Loucy (cell line): Measurements from ENCODE around the gene ZNF280C.

ENCODE experiments used
- H2AFZ ChIP-seq: fragments of 200-600 bp; sonication (generic); 2 replicates; pipeline ENCODE4 v1.6.0; 2016; ENCODE audit warnings: antibody characterized with exemption, mild to moderate bottlenecking, low read length, moderate library complexity
- H3F3A ChIP-seq: fragments of 200-600 bp; 2 replicates; pipeline ENCODE4 v1.6.0; 2016; ENCODE audit warnings: antibody characterized with exemption, low read depth, mild to moderate bottlenecking
- H3K27me3 ChIP-seq: fragments of 200-600 bp; sonication (generic); 2 replicates; pipeline ENCODE4 v1.6.1; 2014; ENCODE audit warnings: low read length, mild to moderate bottlenecking; ENCODE audit not compliant: insufficient read depth, poor library complexity, severe bottlenecking
- H3K36me3 ChIP-seq: fragments of 200-600 bp; sonication (generic); 2 replicates; pipeline ENCODE4 v1.6.1; 2016; ENCODE audit warnings: low read length; ENCODE audit not compliant: insufficient read depth
- H3K4me1 ChIP-seq: fragments of 200-600 bp; sonication (generic); 2 replicates; pipeline ENCODE4 v1.5.1; 2014; ENCODE audit warnings: low read length, mild to moderate bottlenecking; ENCODE audit not compliant: insufficient read depth, poor library complexity, severe bottlenecking
- H3K4me2 ChIP-seq: fragments of 200-600 bp; sonication (generic); 2 replicates; pipeline ENCODE4 v1.6.0; 2014; ENCODE audit warnings: antibody characterized with exemption, low read length, low read depth, mild to moderate bottlenecking; ENCODE audit not compliant: poor library complexity, severe bottlenecking
- H3K4me3 ChIP-seq: fragments of 200-600 bp; sonication (generic); 2 replicates; pipeline ENCODE4 v1.5.1; 2014; ENCODE audit warnings: low read length, mild to moderate bottlenecking, mixed read lengths; ENCODE audit not compliant: poor library complexity, severe bottlenecking
- H3K79me2 ChIP-seq: fragments of 200-600 bp; sonication (generic); 2 replicates; pipeline ENCODE4 v1.6.1; 2014; ENCODE audit warnings: low read length; ENCODE audit not compliant: insufficient read depth
- H3K9ac ChIP-seq: fragments of 200-600 bp; sonication (generic); 2 replicates; pipeline ENCODE4 v1.6.0; 2014; ENCODE audit warnings: mild to moderate bottlenecking, low read depth, low read length, moderate library complexity; ENCODE audit not compliant: poor library complexity, severe bottlenecking
- H3K9me2 ChIP-seq: fragments of 200-600 bp; sonication (generic); replicated peaks from 2 replicates; pipeline ENCODE4 v1.6.1; 2016; ENCODE audit warnings: low read depth, low read length, mixed read lengths
- H3K9me3 ChIP-seq: fragments of 200-600 bp; sonication (generic); 2 replicates; pipeline ENCODE4 v1.6.1; 2014; ENCODE audit warnings: mild to moderate bottlenecking, antibody characterized with exemption, low read length, low read depth; ENCODE audit not compliant: insufficient read depth
- H4K20me1 ChIP-seq: fragments of 200-600 bp; sonication (generic); 2 replicates; pipeline ENCODE4 v1.6.0; 2014; ENCODE audit warnings: antibody characterized with exemption, low read length, mild to moderate bottlenecking; ENCODE audit not compliant: insufficient read depth, poor library complexity, severe bottlenecking
- CTCF ChIP-seq: fragments of 200-600 bp; sonication (generic); conservative IDR thresholded peaks from 2 replicates; pipeline ENCODE4 v1.5.1; 2014; ENCODE audit warnings: mild to moderate bottlenecking, antibody characterized with exemption, low read length
- EZH2phosphoT487 ChIP-seq: fragments of 200-600 bp; IDR thresholded peaks from 2 replicates; pipeline ENCODE4 v1.6.1; 2018; ENCODE audit warnings: antibody characterized with exemption, mild to moderate bottlenecking, moderate library complexity, borderline replicate concordance

Gene ZNF280C

GRCh38 chrX:130176354-130176776, 92.3 kb downstream of the ZNF280C start:
- H3K27me3 ChIP-seq, result no peaks in the 10 kb centered on the region
- peaks cover 46% of the 10 kb centered on the region for H4K20me1 ChIP-seq
- H3K9ac ChIP-seq, result peak overlapping the region; percentile 98
- H3K9me2 ChIP-seq, result no peaks in the 10 kb centered on the region
- no peaks in the 10 kb centered on the region for H3F3A ChIP-seq
- no peak for TF ChIP-seq EZH2phosphoT487
- no peak for TF ChIP-seq CTCF
- no peak overlapping the region for H2AFZ ChIP-seq
- peaks cover 92% of the 10 kb centered on the region for H3K79me2 ChIP-seq
- H3K9me3 ChIP-seq, result no peaks in the 10 kb centered on the region
- peak overlapping the region; percentile 98 for H3K4me2 ChIP-seq
- no peaks in the 10 kb centered on the region; the same call in 1 of the 2 replicates for H3K36me3 ChIP-seq
- peak overlapping the region; percentile 69 for H3K4me3 ChIP-seq
- H3K4me1 ChIP-seq, result peaks cover 48% of the 10 kb centered on the region

- H3K9ac ChIP-seq, result peak overlapping the region; percentile 98
- no peaks in the 10 kb centered on the region; the same call in 1 of the 2 replicates for H3K36me3 ChIP-seq
- H3K9me2 ChIP-seq, result no peaks in the 10 kb centered on the region
- no peaks in the 10 kb centered on the region for H3K9me3 ChIP-seq
- H3F3A ChIP-seq, result no peaks in the 10 kb centered on the region
- H4K20me1 ChIP-seq, result peaks cover 44% of the 10 kb centered on the region
- peaks cover 88% of the 10 kb centered on the region for H3K79me2 ChIP-seq
- no peaks in the 10 kb centered on the region for H3K27me3 ChIP-seq
- no peak overlapping the region for H2AFZ ChIP-seq
- H3K4me1 ChIP-seq, result peaks cover 53% of the 10 kb centered on the region
- peak overlapping the region; percentile 99 for H3K4me3 ChIP-seq
- TF ChIP-seq CTCF (no peak), EZH2phosphoT487 (no peak)
- peak overlapping the region; percentile 98 for H3K4me2 ChIP-seq
Observed at GRCh38 chrX:130174937-130175336, 93.8 kb downstream of the ZNF280C start.

- Histone ChIP-seq H3K9ac (peak overlapping the region; percentile 98), H3K27me3 (no peaks in the 10 kb centered on the region), H3K4me2 (peak overlapping the region; percentile 98), H2AFZ (no peak overlapping the region), H3K9me2 (no peaks in the 10 kb centered on the region), H3K4me3 (peak overlapping the region; percentile 99), H3K79me2 (peaks cover 83% of the 10 kb centered on the region), H3K4me1 (peaks cover 51% of the 10 kb centered on the region), H3F3A (no peaks in the 10 kb centered on the region), H3K36me3 (no peaks in the 10 kb centered on the region), H3K9me3 (no peaks in the 10 kb centered on the region), H4K20me1 (peaks cover 39% of the 10 kb centered on the region)
- no peak for TF ChIP-seq CTCF
- no peak for TF ChIP-seq EZH2phosphoT487
Observed at GRCh38 chrX:130174045-130174704, 94.5 kb downstream of the ZNF280C start.
